Hepatocyte (in vitro differentiated cells): ENCODE measurements around the gene SKP1.

Source experiments
- CTCF ChIP-seq: fragments of 200-600 bp; sonication (generic); IDR thresholded peaks from 2 replicates; pipeline ENCODE4 v1.5.1; 2016; ENCODE audit warnings: antibody characterized with exemption, mild to moderate bottlenecking; ENCODE audit not compliant: poor library complexity
- EZH2 ChIP-seq: fragments of 200-600 bp; sonication (generic); IDR thresholded peaks from 2 replicates; pipeline ENCODE4 v1.6.1; 2016; ENCODE audit warnings: antibody characterized with exemption, mild to moderate bottlenecking, borderline replicate concordance

GRCh38 chr5:134111741-134112647 lies 64.8 kb downstream of the SKP1 start:
- no peak for TF ChIP-seq CTCF
- no peak for TF ChIP-seq EZH2
